HPDE6-E6E7 (cell line): ENCODE data around the gene DENND1A.
"Not testable (repeated sequence)": the region's sequence is repeated elsewhere in the genome, so short reads cannot be mapped to it uniquely, and the experiment has no call there.

ENCODE experiments used
- DNase-seq: peaks from one replicate; pipeline ENCODE4 v3.0.0; 2011; ENCODE audit warnings: missing footprints; ENCODE audit errors: extremely low spot score

Gene DENND1A

GRCh38 chr9:123654994-123655637, 274.8 kb downstream of the DENND1A start:
- no peak for DNase-seq

- DNase-seq: no peak
Observed at GRCh38 chr9:123654218-123654993, 275.5 kb downstream of the DENND1A start.

- no peak for DNase-seq
Observed at GRCh38 chr9:123652416-123652815, 277.5 kb downstream of the DENND1A start.

- DNase-seq: no peak
Observed at GRCh38 chr9:123651871-123652270, 278.1 kb downstream of the DENND1A start.

GRCh38 chr9:123651273-123651672, 278.7 kb downstream of the DENND1A start:
- DNase-seq: no peak

- no peak for DNase-seq
Observed at GRCh38 chr9:123649909-123650308, 280.0 kb downstream of the DENND1A start.

GRCh38 chr9:123647145-123647544, 282.8 kb downstream of the DENND1A start:
- DNase-seq: no peak

- DNase-seq: no peak
Observed at GRCh38 chr9:123645762-123646161, 284.2 kb downstream of the DENND1A start.

- DNase-seq: no peak
Observed at GRCh38 chr9:123645126-123645525, 284.8 kb downstream of the DENND1A start.

- no peak for DNase-seq
Observed at GRCh38 chr9:123643518-123643917, 286.4 kb downstream of the DENND1A start.

- no peak for DNase-seq
Observed at GRCh38 chr9:123642291-123643278, 287.3 kb downstream of the DENND1A start.

- no peak for DNase-seq
Observed at GRCh38 chr9:123640792-123641222, 289.1 kb downstream of the DENND1A start.

- DNase-seq: no peak
Observed at GRCh38 chr9:123639743-123640142, 290.2 kb downstream of the DENND1A start.

- DNase-seq: no peak
Observed at GRCh38 chr9:123637945-123638634, 291.8 kb downstream of the DENND1A start.

- no peak for DNase-seq
Observed at GRCh38 chr9:123637606-123637944, 292.4 kb downstream of the DENND1A start.

- not testable (repeated sequence) for DNase-seq
Observed at GRCh38 chr9:123636805-123637204, 293.1 kb downstream of the DENND1A start.

- DNase-seq: no peak
Observed at GRCh38 chr9:123631862-123632261, 298.1 kb downstream of the DENND1A start.

- no peak for DNase-seq
Observed at GRCh38 chr9:123630233-123630632, 299.7 kb downstream of the DENND1A start.

GRCh38 chr9:123629531-123629930, 300.4 kb downstream of the DENND1A start:
- DNase-seq: no peak

- DNase-seq: no peak
Observed at GRCh38 chr9:123622711-123623241, 307.1 kb downstream of the DENND1A start.

GRCh38 chr9:123620239-123620638, 309.7 kb downstream of the DENND1A start:
- no peak for DNase-seq
